K562 (cell line): Measurements from ENCODE around the gene DAPK2. TPM values are rescaled to one million over a fixed set of nuclear protein-coding genes. Genes with fewer than 3 reads are reported as not detected.

Experiments used
- FOXA1 ChIP-seq: fragments of 450-650 bp; IDR thresholded peaks from 2 replicates; pipeline ENCODE4 v1.6.1; 2016; ENCODE audit warnings: mild to moderate bottlenecking, borderline replicate concordance
- MBD1 ChIP-seq: fragments of 250-450 bp; sonication (Bioruptor Pico); IDR thresholded peaks from 2 replicates; pipeline ENCODE4 v1.8.0; 2022; ENCODE audit warnings: inconsistent platforms
- NCOA1 ChIP-seq: fragments of 450-650 bp; IDR thresholded peaks from 2 replicates; pipeline ENCODE4 v1.6.1; 2016; ENCODE audit warnings: low read depth
- NR2C1 ChIP-seq, 2 experiments: fragments of 450-650 bp; IDR thresholded peaks; 2 replicates each; pipeline ENCODE4 v1.6.1; 2017; ENCODE audit warnings: mild to moderate bottlenecking in 2 of 2, antibody characterized with exemption in 1 of 2, inconsistent platforms in 1 of 2, missing compliant biosample characterization in 1 of 2, missing genetic modification characterization in 1 of 2
- POLR2H ChIP-seq: IDR thresholded peaks from 2 replicates; pipeline ENCODE4 v1.6.1; 2016; ENCODE audit warnings: missing genetic modification characterization, low read depth, mild to moderate bottlenecking, control low read depth, missing compliant biosample characterization, moderate library complexity
- PRPF4 ChIP-seq: fragments of 200-400 bp; formaldehyde crosslinking; IDR thresholded peaks from one replicate; pipeline ENCODE4 v1.6.1; 2017; ENCODE audit warnings: low read length, low read depth, mild to moderate bottlenecking; ENCODE audit not compliant: insufficient read depth, poor library complexity, severe bottlenecking
- RHOXF2B ChIP-seq: fragments of 250-450 bp; sonication (Bioruptor Pico); conservative IDR thresholded peaks from 2 replicates; pipeline ENCODE4 v1.5.1; 2021
- TAL1 ChIP-seq: fragments of 450-650 bp; IDR thresholded peaks from 2 replicates; pipeline ENCODE4 v1.6.1; 2016; ENCODE audit warnings: mild to moderate bottlenecking
- THAP12 ChIP-seq: fragments of 250-450 bp; sonication (Bioruptor Pico); IDR thresholded peaks from 2 replicates; pipeline ENCODE4 v1.9.0; 2021; ENCODE audit warnings: mild to moderate bottlenecking, inconsistent platforms
- TRIM25 ChIP-seq: fragments of 450-650 bp; IDR thresholded peaks from 2 replicates; pipeline ENCODE4 v1.7.0; 2016; ENCODE audit warnings: borderline replicate concordance
- ZFP36 ChIP-seq: fragments of 150-350 bp; IDR thresholded peaks from 2 replicates; pipeline ENCODE4 v1.6.1; 2018; ENCODE audit warnings: low read length, low read depth; ENCODE audit not compliant: partially characterized antibody
- ZNF197 ChIP-seq: fragments of 200-800 bp; sonication (Bioruptor generic); IDR thresholded peaks from 2 replicates; pipeline ENCODE4 v1.6.1; 2016; ENCODE audit warnings: low read depth, missing genetic modification characterization, missing compliant biosample characterization
- ZNF449 ChIP-seq: fragments of 250-450 bp; sonication (Bioruptor Pico); IDR thresholded peaks from 2 replicates; pipeline ENCODE4 v1.8.0; 2022; ENCODE audit warnings: moderate library complexity, mild to moderate bottlenecking, inconsistent platforms
- polyA plus RNA-seq, 8 experiments: library from polyadenylated mRNA; depleted of rRNA in 4 of 8; stranded (reverse) in 5 of 8; unstranded in 3 of 8; fragments of >200 nt; fragmentation: Nextera tagmentation in 2 of 8; fragmentation: Illumina TruSeq in 1 of 8; extraction: Ambion mirVana in 2 of 8; extraction: Trizol in 1 of 8; gene quantifications; 2 replicates each; pipeline versions ENCODE4 v1.2.1 to v1.2.3, GENCODE V29; 2011 to 2014; ENCODE audit warnings: inconsistent platforms in 1 of 8, missing spikeins in 1 of 8
- total RNA-seq, 7 experiments: library from RNA; depleted of rRNA in 6 of 7; stranded (reverse); fragments of >200 nt in 6 of 7; fragmentation: Illumina TruSeq in 2 of 7; extraction: Trizol in 2 of 7; gene quantifications; 2 replicates each; pipeline versions ENCODE4 v1.2.1 to v1.2.3, GENCODE V29; 2011 to 2021; ENCODE audit warnings: low replicate concordance in 1 of 7
- TF ChIP-seq, protein P1 (sequence below): sonication (generic); formaldehyde crosslinking; IDR thresholded peaks from 2 replicates; pipeline ENCODE4 v1.9.0; 2022; ENCODE audit warnings: mild to moderate bottlenecking, missing genetic modification reagents
- TF ChIP-seq, protein P2 (sequence below): fragments of 150-350 bp; IDR thresholded peaks from 2 replicates; pipeline ENCODE4 v1.6.1; 2014; ENCODE audit warnings: low read depth, mild to moderate bottlenecking, low read length, borderline replicate concordance

DAPK2 gene
- total and polyA plus RNA-seq, 9 of the 15 experiments (the other 6 are each of a cell fraction or from before 2014, with no cell fraction given): 0.14 to 5.2 (median 2.2) TPM

DNA sequence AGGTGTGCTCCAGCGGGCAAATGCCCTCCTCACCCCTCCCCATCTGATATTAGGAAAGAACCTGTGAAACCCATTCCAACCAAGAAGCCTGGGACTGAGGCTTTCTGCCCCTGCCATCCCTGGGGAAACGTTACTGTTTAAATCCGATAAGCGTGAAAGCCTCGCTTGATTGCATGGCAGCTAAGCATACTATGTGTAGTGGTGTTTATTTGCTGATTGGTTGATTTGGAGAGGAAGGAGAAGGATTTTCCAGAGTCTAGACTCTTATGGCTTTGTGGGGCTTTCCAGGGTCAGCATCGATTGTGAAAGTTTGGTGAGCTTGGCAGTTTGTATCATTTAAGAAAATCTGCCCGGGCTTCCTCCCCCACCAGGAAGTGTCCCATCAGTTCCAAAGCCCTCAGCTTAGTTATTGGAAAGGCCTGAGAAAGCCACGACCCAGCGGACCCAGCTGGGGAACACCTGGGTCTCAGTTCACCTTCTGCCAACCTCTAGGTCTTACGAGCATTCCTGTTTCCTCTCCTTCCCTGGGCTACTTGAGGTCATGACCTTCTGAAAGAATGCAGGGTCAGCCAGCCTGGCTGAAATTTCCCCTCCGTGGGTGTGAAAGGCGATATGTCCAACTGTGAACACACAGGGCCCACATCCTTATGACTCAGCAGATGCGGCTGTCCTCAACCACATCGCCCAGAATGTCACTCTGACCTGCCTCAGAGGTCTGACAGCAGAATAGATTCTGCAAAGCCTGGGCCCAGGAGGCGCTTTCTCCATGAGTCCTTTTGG lies 149.8 kb downstream of the DAPK2 start (continued):
- no peak for TF ChIP-seq FOXA1
- peak; percentile 88 for TF ChIP-seq NR2C1 (IDR thresholded peaks at IDR 0.05)
- peak; percentile 92 for TF ChIP-seq NR2C1 (tag; IDR thresholded peaks at IDR 0.05)
- no peak for TF ChIP-seq TRIM25
- peak; percentile 74 for TF ChIP-seq ZNF449 (CRISPR knock-in tag)
- TF ChIP-seq ZNF197 (CRISPR knock-in tag): no peak
- peak; percentile 86; the same call in 1 of the 2 replicates for TF ChIP-seq NCOA1
- TF ChIP-seq, protein P1, sequence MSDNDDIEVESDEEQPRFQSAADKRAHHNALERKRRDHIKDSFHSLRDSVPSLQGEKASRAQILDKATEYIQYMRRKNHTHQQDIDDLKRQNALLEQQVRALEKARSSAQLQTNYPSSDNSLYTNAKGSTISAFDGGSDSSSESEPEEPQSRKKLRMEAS (CRISPR knock-in tag): peak; percentile 79
- TF ChIP-seq, protein P2, sequence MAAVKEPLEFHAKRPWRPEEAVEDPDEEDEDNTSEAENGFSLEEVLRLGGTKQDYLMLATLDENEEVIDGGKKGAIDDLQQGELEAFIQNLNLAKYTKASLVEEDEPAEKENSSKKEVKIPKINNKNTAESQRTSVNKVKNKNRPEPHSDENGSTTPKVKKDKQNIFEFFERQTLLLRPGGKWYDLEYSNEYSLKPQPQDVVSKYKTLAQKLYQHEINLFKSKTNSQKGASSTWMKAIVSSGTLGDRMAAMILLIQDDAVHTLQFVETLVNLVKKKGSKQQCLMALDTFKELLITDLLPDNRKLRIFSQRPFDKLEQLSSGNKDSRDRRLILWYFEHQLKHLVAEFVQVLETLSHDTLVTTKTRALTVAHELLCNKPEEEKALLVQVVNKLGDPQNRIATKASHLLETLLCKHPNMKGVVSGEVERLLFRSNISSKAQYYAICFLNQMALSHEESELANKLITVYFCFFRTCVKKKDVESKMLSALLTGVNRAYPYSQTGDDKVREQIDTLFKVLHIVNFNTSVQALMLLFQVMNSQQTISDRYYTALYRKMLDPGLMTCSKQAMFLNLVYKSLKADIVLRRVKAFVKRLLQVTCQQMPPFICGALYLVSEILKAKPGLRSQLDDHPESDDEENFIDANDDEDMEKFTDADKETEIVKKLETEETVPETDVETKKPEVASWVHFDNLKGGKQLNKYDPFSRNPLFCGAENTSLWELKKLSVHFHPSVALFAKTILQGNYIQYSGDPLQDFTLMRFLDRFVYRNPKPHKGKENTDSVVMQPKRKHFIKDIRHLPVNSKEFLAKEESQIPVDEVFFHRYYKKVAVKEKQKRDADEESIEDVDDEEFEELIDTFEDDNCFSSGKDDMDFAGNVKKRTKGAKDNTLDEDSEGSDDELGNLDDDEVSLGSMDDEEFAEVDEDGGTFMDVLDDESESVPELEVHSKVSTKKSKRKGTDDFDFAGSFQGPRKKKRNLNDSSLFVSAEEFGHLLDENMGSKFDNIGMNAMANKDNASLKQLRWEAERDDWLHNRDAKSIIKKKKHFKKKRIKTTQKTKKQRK: no peak
- TF ChIP-seq THAP12 (CRISPR knock-in tag): no peak
- TF ChIP-seq RHOXF2B (CRISPR knock-in tag): no peak
- TF ChIP-seq POLR2H (tag): peak; percentile 66; the same call in 1 of the 2 replicates
- no peak for TF ChIP-seq MBD1 (CRISPR knock-in tag)
- no peak for TF ChIP-seq ZFP36
- no peak for TF ChIP-seq PRPF4
- TF ChIP-seq TAL1: peak; percentile 47; the same call in 1 of the 2 replicates
